GM18526 (cell line): ENCODE results near the gene GIPC1.

Source experiments
- POLR2A ChIP-seq: IDR thresholded peaks from 3 replicates; pipeline ENCODE4 v1.6.1; 2011; ENCODE audit not compliant: insufficient read length; ENCODE audit errors: extremely low read depth

The GIPC1 gene

GRCh38 chr19:14507704-14508542 is 12.0 kb upstream of the GIPC1 start:
- no peak for TF ChIP-seq POLR2A

GRCh38 chr19:14505488-14506239 is 9.7 kb upstream of the GIPC1 start:
- TF ChIP-seq POLR2A = no peak

GRCh38 chr19:14503285-14503684 is 7.4 kb upstream of the GIPC1 start:
- TF ChIP-seq POLR2A = no peak

GRCh38 chr19:14502334-14503092 is 6.6 kb upstream of the GIPC1 start:
- TF ChIP-seq POLR2A = no peak

GRCh38 chr19:14497228-14497921 is 1.4 kb upstream of the GIPC1 start:
- no peak for TF ChIP-seq POLR2A

- TF ChIP-seq POLR2A = no peak
Measured at GRCh38 chr19:14496834-14497227, 904 bp upstream of the GIPC1 start.

- TF ChIP-seq POLR2A = no peak
Measured at GRCh38 chr19:14495672-14496028, 277 bp downstream of the GIPC1 start.

- TF ChIP-seq POLR2A = no peak
Measured at GRCh38 chr19:14494910-14495671, 836 bp downstream of the GIPC1 start.

- TF ChIP-seq POLR2A = no peak
Measured at GRCh38 chr19:14494411-14494810, 1.5 kb downstream of the GIPC1 start.

GRCh38 chr19:14492756-14493337 is 3.1 kb downstream of the GIPC1 start:
- no peak for TF ChIP-seq POLR2A

GRCh38 chr19:14487370-14488125 is 8.4 kb downstream of the GIPC1 start:
- TF ChIP-seq POLR2A = no peak

- no peak for TF ChIP-seq POLR2A
Measured at GRCh38 chr19:14482172-14482941, 13.6 kb downstream of the GIPC1 start.

- no peak for TF ChIP-seq POLR2A
Measured at GRCh38 chr19:14480700-14481079, 15.2 kb downstream of the GIPC1 start.
